K562 (cell line): Measurements from ENCODE around the gene LCE2D. TPM values are rescaled to one million over a fixed set of nuclear protein-coding genes. Genes with fewer than 3 reads are reported as not detected.

Source experiments
- ATAC-seq: fragments of 200-7000 bp; cut with Tn5 transposase; 3 replicates; pipeline ENCODE4 v1.9.1; 2020; ENCODE audit warnings: moderate library complexity
- BruUV-seq: library from RNA; stranded (reverse); fragments of 400-500 nt; replicated peaks from 2 replicates; lab custom pipeline; 2021; lab: Mats Ljungman, UMichigan
- CTCF ChIA-PET: fragments of 300-600 bp; formaldehyde crosslinking; extraction: SDS; loops from one replicate; lab custom pipeline; 2021; ENCODE audit warnings: low intra/inter-chr PET ratio; lab: Yijun Ruan, JAX
- POLR2A ChIA-PET: fragments of 300-600, 350-650 bp; sonication (Branson Sonifier 250); formaldehyde crosslinking; extraction: SDS; loops from one replicate; lab custom pipeline; 2021; ENCODE audit warnings: antibody characterized with exemption, inconsistent platforms; lab: Yijun Ruan, JAX
- DNase-seq, 4 experiments: peaks; one replicate each; pipeline versions ENCODE4 v3.0.0 to v3.0.0-alpha.2; 2011 to 2018; ENCODE audit warnings: low spot score in 3 of 4, mixed read lengths in 3 of 4; ENCODE audit errors: extremely low read depth in 1 of 4
- FAIRE-seq: peaks from 2 replicates; lab custom pipeline; 2011; peaks lifted over from hg19 to GRCh38; lab: Jason Lieb, UNC
- H2AFZ ChIP-seq: 2 replicates; pipeline ENCODE4 v1.6.0; 2011; ENCODE audit warnings: low read depth, low read length, control low read depth, inconsistent platforms
- H3K27ac ChIP-seq: fragments of 200-600 bp; 3 replicates; pipeline ENCODE4 v1.8.0; 2011; ENCODE audit warnings: low read depth, mild to moderate bottlenecking, control low read depth, inconsistent platforms, low read length, moderate library complexity, mixed read lengths; ENCODE audit errors: extremely low read depth
- H3K27me3 ChIP-seq, 2 experiments: fragments of 300-600 bp in 1 of 2; 2 replicates in 1 of 2; 3 replicates in 1 of 2; pipeline versions ENCODE4 v1.6.0 to v1.8.0; 2011; ENCODE audit warnings: inconsistent platforms in 2 of 2, low read length in 2 of 2, mild to moderate bottlenecking in 1 of 2, mixed read lengths in 1 of 2, moderate library complexity in 1 of 2; ENCODE audit not compliant: control insufficient read depth in 2 of 2, insufficient read depth in 2 of 2
- H3K36me3 ChIP-seq: fragments of 300-600 bp; 3 replicates; pipeline ENCODE4 v1.8.0; 2011; ENCODE audit warnings: mild to moderate bottlenecking, low read length, inconsistent platforms; ENCODE audit not compliant: control insufficient read depth, insufficient read depth
- H3K4me1 ChIP-seq, 2 experiments: fragments of 200-600 bp in 1 of 2; replicated peaks in 1 of 2; 2 replicates in 1 of 2; 3 replicates in 1 of 2; pipeline versions ENCODE4 v1.5.1 to v1.8.0; 2011; ENCODE audit warnings: inconsistent platforms in 2 of 2, low read length in 2 of 2, mild to moderate bottlenecking in 1 of 2, mixed read lengths in 1 of 2, moderate library complexity in 1 of 2; ENCODE audit not compliant: control insufficient read depth in 2 of 2, insufficient read depth in 2 of 2
- H3K4me2 ChIP-seq: 2 replicates; pipeline ENCODE4 v1.6.1; 2011; ENCODE audit warnings: low read length, control low read depth, inconsistent platforms, mixed read lengths; ENCODE audit not compliant: insufficient read depth
- H3K4me3 ChIP-seq: fragments of 200-600 bp; sonication (generic), shearing (Covaris generic); 2 replicates; pipeline ENCODE4 v1.5.1; 2016; ENCODE audit warnings: control low read depth, inconsistent platforms
- H3K79me2 ChIP-seq: fragments of 200-600 bp; 3 replicates; pipeline ENCODE4 v1.8.0; 2011; ENCODE audit warnings: low read length, inconsistent platforms; ENCODE audit not compliant: control insufficient read depth, insufficient read depth
- H3K9ac ChIP-seq, 2 experiments: 2 replicates each; pipeline versions ENCODE4 v1.6.0 to v1.6.1; 2011; ENCODE audit warnings: low read depth in 2 of 2, low read length in 2 of 2, control low read depth in 1 of 2, inconsistent platforms in 1 of 2, mild to moderate bottlenecking in 1 of 2, mixed read lengths in 1 of 2; ENCODE audit not compliant: insufficient read depth in 1 of 2
- H3K9me1 ChIP-seq: one replicate; pipeline ENCODE4 v1.6.0; 2011; ENCODE audit warnings: inconsistent platforms, mild to moderate bottlenecking, low read length, moderate library complexity; ENCODE audit not compliant: control insufficient read depth, insufficient read depth
- H3K9me3 ChIP-seq: replicated peaks from 2 replicates; pipeline ENCODE4 v1.5.1; 2011; ENCODE audit warnings: low read depth, low read length, inconsistent platforms; ENCODE audit not compliant: control insufficient read depth, insufficient read depth
- H4K20me1 ChIP-seq: replicated peaks from 2 replicates; pipeline ENCODE4 v1.6.1; 2011; ENCODE audit warnings: low read length, inconsistent platforms, mixed read lengths; ENCODE audit not compliant: control insufficient read depth, insufficient read depth
- CBX8 ChIP-seq: fragments of 200-600 bp; sonication (generic); IDR thresholded peaks from 2 replicates; pipeline ENCODE4 v1.6.1; 2012; ENCODE audit warnings: borderline replicate concordance, mixed run types, low read depth, mild to moderate bottlenecking, moderate library complexity, mixed read lengths, low read length, control low read depth, inconsistent platforms; ENCODE audit not compliant: poor library complexity, severe bottlenecking; ENCODE audit errors: extremely low read depth
- MECOM ChIP-seq: fragments of 250-450 bp; sonication (Bioruptor Pico); IDR thresholded peaks from 2 replicates; pipeline ENCODE4 v1.8.0; 2022; ENCODE audit warnings: inconsistent platforms
- MTF1 ChIP-seq: fragments of 250-450 bp; sonication (Bioruptor Pico); IDR thresholded peaks from 2 replicates; pipeline ENCODE4 v1.9.0; 2021; ENCODE audit warnings: moderate library complexity, mild to moderate bottlenecking, inconsistent platforms, borderline replicate concordance
- PATZ1 ChIP-seq: fragments of 250-450 bp; sonication (Bioruptor Pico); IDR thresholded peaks from 2 replicates; pipeline ENCODE4 v1.5.0; 2020; ENCODE audit warnings: mild to moderate bottlenecking, borderline replicate concordance
- RAD51 ChIP-seq: fragments of 450-650 bp; IDR thresholded peaks from 2 replicates; pipeline ENCODE4 v1.7.1; 2016; ENCODE audit warnings: low read depth, mild to moderate bottlenecking, borderline replicate concordance
- SIN3A ChIP-seq, 2 experiments: fragments of 150-350 bp in 1 of 2; IDR thresholded peaks; 2 replicates each; pipeline ENCODE4 v1.6.1; 2011 to 2016; ENCODE audit warnings: borderline replicate concordance in 2 of 2, low read depth in 2 of 2, low read length in 2 of 2, mild to moderate bottlenecking in 2 of 2, moderate library complexity in 2 of 2; ENCODE audit not compliant: control insufficient read depth in 1 of 2
- STAG1 ChIP-seq: sonication (generic); formaldehyde crosslinking; IDR thresholded peaks from 2 replicates; pipeline ENCODE4 v1.5.0; 2020; ENCODE audit warnings: missing genetic modification reagents, borderline replicate concordance
- SUPT5H ChIP-seq: fragments of 450-650 bp; IDR thresholded peaks from 2 replicates; pipeline ENCODE4 v1.6.1; 2016
- TARDBP ChIP-seq: fragments of 450-650 bp; IDR thresholded peaks from 2 replicates; pipeline ENCODE4 v1.6.1; 2016
- TEAD1 ChIP-seq, 2 experiments: fragments of 450-650 bp in 1 of 2; sonication (generic) in 1 of 2; formaldehyde crosslinking; IDR thresholded peaks; 2 replicates each; pipeline versions ENCODE4 v1.4.0 to v1.8.0; 2020 to 2022; ENCODE audit warnings: mild to moderate bottlenecking in 2 of 2, missing genetic modification reagents in 1 of 2
- TEAD4 ChIP-seq, 2 experiments: sonication (generic) in 1 of 2; formaldehyde crosslinking in 1 of 2; IDR thresholded peaks; 2 replicates each; pipeline versions ENCODE4 v1.6.1 to v1.8.0; 2012 to 2022; ENCODE audit warnings: borderline replicate concordance in 1 of 2, inconsistent platforms in 1 of 2, low read length in 1 of 2, mild to moderate bottlenecking in 1 of 2, missing genetic modification reagents in 1 of 2
- ZBTB34 ChIP-seq: fragments of 250-450 bp; sonication (Bioruptor Pico); IDR thresholded peaks from 2 replicates; pipeline ENCODE4 v1.8.0; 2021; ENCODE audit warnings: mild to moderate bottlenecking, moderate library complexity
- ZEB2 ChIP-seq: fragments of 450-650 bp; IDR thresholded peaks from 2 replicates; pipeline ENCODE4 v1.6.1; 2016
- ZNF184 ChIP-seq: sonication (generic); formaldehyde crosslinking; IDR thresholded peaks from 2 replicates; pipeline ENCODE4 v1.5.0; 2020; ENCODE audit warnings: missing genetic modification reagents
- ZNF3 ChIP-seq: fragments of 250-450 bp; sonication (Bioruptor Pico); IDR thresholded peaks from 2 replicates; pipeline ENCODE4 v1.5.0; 2021; ENCODE audit warnings: mild to moderate bottlenecking, moderate library complexity
- ZNF655 ChIP-seq: fragments of 250-450 bp; sonication (Bioruptor Pico); IDR thresholded peaks from 2 replicates; pipeline ENCODE4 v1.5.0; 2021
- WGBS: fragments of 100-300 bp; shearing (Covaris generic); methylation state at CpG from one replicate; pipeline ENCODE4 v1.1.6; 2016; ENCODE audit warnings: low coverage, mixed read lengths; ENCODE audit not compliant: insufficient coverage; ENCODE audit errors: missing lambda C conversion rate; 5-methylcytosine and 5-hydroxymethylcytosine counted together
- in situ Hi-C: fragments of 300-500 bp; cut with MboI; formaldehyde crosslinking; loops from 4 replicates; pipeline ENCODE4 v1.15.0; 2018; ENCODE audit warnings: inconsistent platforms, mixed read lengths
- intact Hi-C: fragments of 100-400 bp; cut with micrococcal nuclease; formaldehyde crosslinking; loops from 2 replicates; pipeline ENCODE4 v1.14.2; 2022
- polyA plus RNA-seq, 8 experiments: library from polyadenylated mRNA; depleted of rRNA in 4 of 8; stranded (reverse) in 5 of 8; unstranded in 3 of 8; fragments of >200 nt; fragmentation: Nextera tagmentation in 2 of 8; fragmentation: Illumina TruSeq in 1 of 8; extraction: Ambion mirVana in 2 of 8; extraction: Trizol in 1 of 8; gene quantifications; 2 replicates each; pipeline versions ENCODE4 v1.2.1 to v1.2.3, GENCODE V29; 2011 to 2014; ENCODE audit warnings: inconsistent platforms in 1 of 8, missing spikeins in 1 of 8
- total RNA-seq, 7 experiments: library from RNA; depleted of rRNA in 6 of 7; stranded (reverse); fragments of >200 nt in 6 of 7; fragmentation: Illumina TruSeq in 2 of 7; extraction: Trizol in 2 of 7; gene quantifications; 2 replicates each; pipeline versions ENCODE4 v1.2.1 to v1.2.3, GENCODE V29; 2011 to 2021; ENCODE audit warnings: low replicate concordance in 1 of 7
- TF ChIP-seq, protein P1 (sequence below): conservative IDR thresholded peaks from 2 replicates; pipeline ENCODE4 v1.6.1; 2011; ENCODE audit warnings: low read depth, mild to moderate bottlenecking, low read length; ENCODE audit not compliant: control insufficient read depth

The LCE2D gene
- total and polyA plus RNA-seq, 9 of the 15 experiments (the other 6 are each of a cell fraction or from before 2014, with no cell fraction given): not detected

DNA sequence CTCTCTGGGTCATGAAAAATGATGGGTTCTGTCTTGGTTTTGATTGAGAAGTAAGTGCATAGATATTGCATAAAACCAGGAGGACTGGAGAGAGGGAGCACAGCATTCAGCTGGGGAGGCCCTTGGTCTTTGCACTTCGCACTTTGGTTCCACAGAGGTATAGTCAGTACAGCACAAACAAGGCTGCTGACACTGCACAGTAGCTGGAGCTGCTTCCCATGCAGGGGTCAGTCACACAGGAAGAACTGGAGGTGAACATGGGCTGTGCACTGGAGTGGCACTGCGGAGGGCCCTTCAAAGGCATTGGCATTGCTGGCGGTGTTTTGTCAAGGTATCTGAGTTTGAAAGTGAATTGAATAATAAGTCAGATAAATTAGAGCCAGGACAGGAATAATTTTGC lies 4.5 kb upstream of the LCE2D start:
- Histone ChIP-seq H3K4me1 (no peaks in the 10 kb centered on the region), H3K27ac (no peak overlapping the region), H3K4me2 (no peak overlapping the region), H3K9me1 (no peaks in the 10 kb centered on the region), H3K36me3 (no peaks in the 10 kb centered on the region), H3K27me3 (no peaks in the 10 kb centered on the region), H3K79me2 (no peaks in the 10 kb centered on the region), H3K4me3 (no peak overlapping the region), H3K9me3 (no peaks in the 10 kb centered on the region), H3K9ac (no peak overlapping the region), H4K20me1 (no peaks in the 10 kb centered on the region), H2AFZ (no peak overlapping the region)
- 0% methylated on average over 3 of the region's 3 CpGs for WGBS
- intact Hi-C loops: loop anchor here (10.0 kb wide), 2 partner anchors 86 to 536 kb away; no protein-coding TSS in a partner anchor
- in situ Hi-C loops: loop anchor here (10.0 kb wide), 1 partner anchor 566 kb away; no protein-coding TSS in a partner anchor
- FAIRE-seq: no peak
- ChIA-PET POLR2A (interaction anchor here (0.6 kb wide), 1 partner anchor 119 kb away, joined by 4 read pairs; no protein-coding TSS in a partner anchor), CTCF (no interaction called here)
- ATAC-seq: no peak
- BruUV-seq: no TSS peak
- DNase-seq: no peak
- TF ChIP-seq TEAD1 (CRISPR knock-in tag; IDR thresholded peaks at IDR 0.05) (no peak), ZNF3 (CRISPR knock-in tag) (no peak), MTF1 (CRISPR knock-in tag) (no peak), STAG1 (CRISPR knock-in tag) (no peak), MECOM (CRISPR knock-in tag) (no peak), RAD51 (no peak), ZEB2 (no peak), SIN3A (IDR thresholded peaks at IDR 0.05; ENCODE audit: borderline replicate concordance in 2 of 2, control insufficient read depth in 1 of 2, low read depth in 2 of 2, low read length in 2 of 2) (no peak), CBX8 (no peak), ZBTB34 (no peak), TEAD4 (IDR thresholded peaks at IDR 0.05; ENCODE audit: low read length) (no peak), TEAD4 (CRISPR knock-in tag; IDR thresholded peaks at IDR 0.05; ENCODE audit: borderline replicate concordance) (no peak), ZNF655 (CRISPR knock-in tag) (no peak), SUPT5H (no peak), TARDBP (no peak), PATZ1 (CRISPR knock-in tag) (no peak), ZNF184 (CRISPR knock-in tag) (no peak)
- TF ChIP-seq, protein P1, sequence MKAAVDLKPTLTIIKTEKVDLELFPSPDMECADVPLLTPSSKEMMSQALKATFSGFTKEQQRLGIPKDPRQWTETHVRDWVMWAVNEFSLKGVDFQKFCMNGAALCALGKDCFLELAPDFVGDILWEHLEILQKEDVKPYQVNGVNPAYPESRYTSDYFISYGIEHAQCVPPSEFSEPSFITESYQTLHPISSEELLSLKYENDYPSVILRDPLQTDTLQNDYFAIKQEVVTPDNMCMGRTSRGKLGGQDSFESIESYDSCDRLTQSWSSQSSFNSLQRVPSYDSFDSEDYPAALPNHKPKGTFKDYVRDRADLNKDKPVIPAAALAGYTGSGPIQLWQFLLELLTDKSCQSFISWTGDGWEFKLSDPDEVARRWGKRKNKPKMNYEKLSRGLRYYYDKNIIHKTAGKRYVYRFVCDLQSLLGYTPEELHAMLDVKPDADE: no peak
